H9 (cell line): ENCODE results near the gene ANAPC2. TPM values are rescaled to one million over a fixed set of nuclear protein-coding genes. Genes with fewer than 3 reads are reported as not detected.

Experiments used
- DNase-seq: peaks from one replicate; pipeline ENCODE4 v3.0.0-alpha.2; 2017
- H2AFZ ChIP-seq: one replicate; pipeline ENCODE4 v1.6.1; 2013; ENCODE audit warnings: mild to moderate bottlenecking, low read length, control low read depth, moderate library complexity
- H2AK5ac ChIP-seq: 2 replicates; pipeline ENCODE4 v1.6.1; 2013; ENCODE audit warnings: low read length, control low read depth, mixed read lengths; ENCODE audit not compliant: insufficient read length
- H2BK120ac ChIP-seq: one replicate; pipeline ENCODE4 v1.6.1; 2013; ENCODE audit warnings: low read depth, mild to moderate bottlenecking, low read length, control low read depth, inconsistent platforms; ENCODE audit not compliant: poor library complexity, severe bottlenecking
- H2BK12ac ChIP-seq: 2 replicates; pipeline ENCODE4 v1.6.1; 2013; ENCODE audit warnings: low read length, control low read depth, mixed read lengths, low read depth; ENCODE audit not compliant: insufficient read length
- H2BK15ac ChIP-seq: 2 replicates; pipeline ENCODE4 v1.6.1; 2013; ENCODE audit warnings: low read depth, low read length, control low read depth
- H2BK20ac ChIP-seq: one replicate; pipeline ENCODE4 v1.6.1; 2013; ENCODE audit warnings: low read depth, mild to moderate bottlenecking, low read length, control low read depth, inconsistent platforms; ENCODE audit not compliant: poor library complexity, severe bottlenecking
- H2BK5ac ChIP-seq: 2 replicates; pipeline ENCODE4 v1.6.1; 2013; ENCODE audit warnings: low read length, control low read depth, mixed read lengths; ENCODE audit not compliant: insufficient read length
- H3K14ac ChIP-seq: 2 replicates; pipeline ENCODE4 v1.6.1; 2013; ENCODE audit warnings: low read length, control low read depth; ENCODE audit not compliant: insufficient read depth
- H3K18ac ChIP-seq: 2 replicates; pipeline ENCODE4 v1.6.1; 2013; ENCODE audit warnings: low read depth, mild to moderate bottlenecking, mixed read lengths, low read length, control low read depth; ENCODE audit not compliant: insufficient read length
- H3K23ac ChIP-seq: 2 replicates; pipeline ENCODE4 v1.6.1; 2013; ENCODE audit warnings: low read length, control low read depth, mixed read lengths, low read depth; ENCODE audit not compliant: insufficient read length
- H3K23me2 ChIP-seq: 2 replicates; pipeline ENCODE4 v1.6.1; 2013; ENCODE audit warnings: low read depth, mild to moderate bottlenecking, mixed read lengths, low read length, control low read depth; ENCODE audit not compliant: insufficient read length, poor library complexity, severe bottlenecking
- H3K27ac ChIP-seq: 2 replicates; pipeline ENCODE4 v1.5.1; 2013; ENCODE audit warnings: low read length, control low read depth, mixed read lengths, low read depth; ENCODE audit not compliant: insufficient read length
- H3K27me3 ChIP-seq: 2 replicates; pipeline ENCODE4 v1.6.1; 2013; ENCODE audit warnings: low read length, control low read depth, inconsistent platforms; ENCODE audit not compliant: insufficient read depth
- H3K4ac ChIP-seq: 2 replicates; pipeline ENCODE4 v1.6.1; 2013; ENCODE audit warnings: low read depth, mild to moderate bottlenecking, control low read depth, inconsistent platforms, low read length, moderate library complexity
- H3K4me1 ChIP-seq: 2 replicates; pipeline ENCODE4 v1.6.1; 2013; ENCODE audit warnings: low read length, control low read depth, inconsistent platforms; ENCODE audit not compliant: insufficient read depth
- H3K4me2 ChIP-seq: 2 replicates; pipeline ENCODE4 v1.6.1; 2013; ENCODE audit warnings: low read length, control low read depth, mixed read lengths; ENCODE audit not compliant: insufficient read length, insufficient read depth
- H3K56ac ChIP-seq: 2 replicates; pipeline ENCODE4 v1.6.1; 2013; ENCODE audit warnings: low read depth, mild to moderate bottlenecking, mixed read lengths, low read length, control low read depth; ENCODE audit not compliant: insufficient read length
- H3K79me1 ChIP-seq: 2 replicates; pipeline ENCODE4 v1.6.1; 2013; ENCODE audit warnings: low read depth, mild to moderate bottlenecking, moderate library complexity, low read length, control low read depth, inconsistent platforms; ENCODE audit not compliant: insufficient read depth, poor library complexity, severe bottlenecking
- H3K79me2 ChIP-seq: 2 replicates; pipeline ENCODE4 v1.6.1; 2013; ENCODE audit warnings: low read length, control low read depth, inconsistent platforms; ENCODE audit not compliant: insufficient read depth
- H3K9ac ChIP-seq: 2 replicates; pipeline ENCODE4 v1.6.1; 2013; ENCODE audit warnings: low read length, control low read depth, mixed read lengths; ENCODE audit not compliant: insufficient read length; ENCODE audit errors: extremely low read depth
- H3K9me3 ChIP-seq: one replicate; pipeline ENCODE4 v1.6.1; 2013; ENCODE audit warnings: low read depth, low read length, inconsistent platforms; ENCODE audit not compliant: control insufficient read depth
- H3T11ph ChIP-seq: one replicate; pipeline ENCODE4 v1.6.1; 2013; ENCODE audit warnings: mild to moderate bottlenecking, low read length, control low read depth, inconsistent platforms
- H4K20me1 ChIP-seq: one replicate; pipeline ENCODE4 v1.6.1; 2013; ENCODE audit not compliant: control insufficient read depth, insufficient read length, insufficient read depth
- H4K5ac ChIP-seq: 2 replicates; pipeline ENCODE4 v1.6.1; 2013; ENCODE audit warnings: low read depth, mild to moderate bottlenecking, mixed read lengths, low read length, control low read depth; ENCODE audit not compliant: insufficient read length
- H4K8ac ChIP-seq: replicated peaks from 2 replicates; pipeline ENCODE4 v1.6.1; 2013; ENCODE audit warnings: low read length, control low read depth, mixed read lengths, low read depth; ENCODE audit not compliant: insufficient read length
- H4K91ac ChIP-seq: 2 replicates; pipeline ENCODE4 v1.6.1; 2013; ENCODE audit warnings: low read depth, mild to moderate bottlenecking, moderate library complexity, mixed read lengths, low read length, control low read depth; ENCODE audit not compliant: insufficient read length
- H3K27ac Mint-ChIP-seq, 3 experiments: 2 replicates in 2 of 3; 3 replicates in 1 of 3; pipeline ENCODE4 v1.8.0; 2020 to 2021; ENCODE audit warnings: mixed read lengths in 3 of 3, mild to moderate bottlenecking in 1 of 3, moderate library complexity in 1 of 3
- H3K27me3 Mint-ChIP-seq: 2 replicates; pipeline ENCODE4 v1.8.0; 2021; ENCODE audit warnings: low read depth, mild to moderate bottlenecking, moderate library complexity, mixed read lengths
- H3K36me3 Mint-ChIP-seq, 3 experiments: 2 replicates in 2 of 3; 3 replicates in 1 of 3; pipeline ENCODE4 v1.8.0; 2020 to 2021; ENCODE audit warnings: low read depth in 3 of 3, mixed read lengths in 3 of 3; ENCODE audit not compliant: insufficient read depth in 1 of 3
- H3K4me1 Mint-ChIP-seq, 2 experiments: 2 replicates each; pipeline ENCODE4 v1.8.0; 2020; ENCODE audit warnings: mixed read lengths in 2 of 2
- H3K4me3 Mint-ChIP-seq, 2 experiments: 2 replicates in 1 of 2; 3 replicates in 1 of 2; pipeline ENCODE4 v1.8.0; 2020 to 2021; ENCODE audit warnings: mild to moderate bottlenecking in 2 of 2, mixed read lengths in 2 of 2, moderate library complexity in 1 of 2
- H3K9me3 Mint-ChIP-seq, 2 experiments: 2 replicates in 1 of 2; 3 replicates in 1 of 2; pipeline ENCODE4 v1.8.0; 2020; ENCODE audit warnings: mild to moderate bottlenecking in 2 of 2, mixed read lengths in 2 of 2, moderate library complexity in 1 of 2
- CTCF ChIP-seq: fragments of 200-600 bp; sonication (generic); conservative IDR thresholded peaks from 3 replicates; pipeline ENCODE4 v1.8.0; 2021; ENCODE audit warnings: antibody characterized with exemption, mild to moderate bottlenecking
- WGBS: extraction: QIAGEN DNeasy Blood & Tissue Kit; methylation state at CpG from one replicate; pipeline ENCODE4 v1.1.7; 2013; ENCODE audit warnings: missing lambda C conversion rate, low lambda C conversion rate, mixed read lengths; ENCODE audit not compliant: insufficient read length; ENCODE audit errors: extremely low coverage; 5-methylcytosine and 5-hydroxymethylcytosine counted together
- total RNA-seq: library from RNA; stranded (reverse); gene quantifications from 2 replicates; pipeline ENCODE4 v1.2.1, GENCODE V29; 2021

Gene ANAPC2
- total RNA-seq, 1 experiment from 2014 or later: 54.8 TPM

GRCh38 chr9:137163365-137163715, 25.0 kb downstream of the ANAPC2 start:
- DNase-seq: peak; percentile 67
- Histone ChIP-seq H3K23me2 (peaks cover 16% of the 10 kb centered on the region), H3T11ph (no peak overlapping the region), H3K27me3 (peaks cover 47% of the 10 kb centered on the region; the same call in 1 of the 2 replicates), H3K14ac (no peak overlapping the region), H3K27ac (no peak overlapping the region), H2BK15ac (no peak overlapping the region), H4K5ac (no peak overlapping the region), H2BK120ac (no peak overlapping the region), H3K18ac (no peak overlapping the region), H3K4me2 (peak overlapping the region; percentile 70), H2BK20ac (no peak overlapping the region), H3K9ac (no peak overlapping the region), H2BK12ac (no peak overlapping the region), H4K20me1 (peaks cover 2% of the 10 kb centered on the region), H3K9me3 (no peaks in the 10 kb centered on the region), H3K4me1 (no peaks in the 10 kb centered on the region), H2AFZ (no peak overlapping the region), H3K23ac (no peak overlapping the region), H3K79me1 (no peaks in the 10 kb centered on the region), H3K4ac (no peak overlapping the region), H4K8ac (no peak overlapping the region), H2AK5ac (no peak overlapping the region), H3K79me2 (no peaks in the 10 kb centered on the region), H2BK5ac (no peak overlapping the region), H4K91ac (no peak overlapping the region), H3K56ac (no peak overlapping the region)
- no CpG with 5 or more reads among the region's 26 CpGs for WGBS
- peaks cover 96% of the 10 kb centered on the region for H3K27me3 Mint-ChIP-seq
- peaks cover 0 to 5% of the 10 kb centered on the region in 2 experiments; a peak in 1 of 4 replicates for H3K4me1 Mint-ChIP-seq
- TF ChIP-seq CTCF: no peak
- peak overlapping the region; percentile 50 to 82 for H3K4me3 Mint-ChIP-seq
- peak overlapping the region in 1 of 3 experiments; percentile 67; a peak in 1 of 7 replicates for H3K27ac Mint-ChIP-seq
- H3K36me3 Mint-ChIP-seq: no peaks in the 10 kb centered on the region
- H3K9me3 Mint-ChIP-seq: no peaks in the 10 kb centered on the region; a peak in 1 of 5 replicates
